ENCODE measurements around the gene TIE1.
"Not testable (repeated sequence)": the region's sequence is repeated elsewhere in the genome, so short reads cannot be mapped to it uniquely, and the experiment has no call there.

The TIE1 gene

GRCh38 chr1:43366179-43366578 is 65.4 kb downstream of the TIE1 start:
- no peak for DNase-seq

GRCh38 chr1:43366601-43367025 is 65.8 kb downstream of the TIE1 start:
- DNase-seq: no peak

DNA sequence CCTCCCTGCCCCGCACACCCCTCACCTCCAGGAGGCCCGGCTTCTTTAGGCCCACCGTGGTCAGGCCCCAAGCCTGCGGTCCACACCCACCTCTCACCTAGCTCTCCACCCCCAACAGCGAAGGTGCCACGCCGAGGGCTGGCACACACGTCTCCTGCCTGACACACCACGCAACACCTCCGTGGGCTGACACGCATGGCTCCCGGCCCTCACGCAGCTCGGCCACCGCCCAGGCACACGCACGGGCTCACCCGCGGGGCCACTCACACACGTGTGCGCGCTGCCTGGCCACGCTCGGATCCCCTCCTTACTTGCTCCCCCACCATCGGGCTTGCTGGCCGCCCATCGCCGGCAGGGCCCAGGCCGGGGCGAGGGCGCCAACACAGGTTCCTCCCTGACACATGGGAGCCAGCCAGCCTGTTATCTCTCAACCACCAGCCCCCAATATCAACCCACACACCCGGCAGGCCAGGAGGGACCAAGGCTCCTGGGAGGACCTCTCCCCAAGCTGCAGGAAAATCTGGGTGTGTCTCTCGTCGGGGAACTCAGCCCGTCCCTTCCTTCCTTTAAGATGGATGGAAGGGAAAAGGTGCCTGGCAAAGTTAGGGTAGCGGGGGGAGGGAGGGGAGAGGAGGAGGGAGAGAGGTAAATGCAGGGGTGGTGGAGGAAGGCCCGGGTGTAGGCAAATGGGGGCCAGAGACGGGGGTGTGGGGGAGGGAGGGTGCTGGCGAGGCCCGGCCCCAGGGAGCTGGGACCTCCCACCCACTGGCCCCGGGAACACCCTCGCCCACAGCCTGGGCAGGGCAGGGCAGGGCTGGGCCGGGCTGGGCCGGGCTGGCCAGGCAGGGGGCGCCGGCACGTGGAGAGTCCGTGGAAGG is 66.5 kb downstream of the TIE1 start:
- no peak for DNase-seq

DNA sequence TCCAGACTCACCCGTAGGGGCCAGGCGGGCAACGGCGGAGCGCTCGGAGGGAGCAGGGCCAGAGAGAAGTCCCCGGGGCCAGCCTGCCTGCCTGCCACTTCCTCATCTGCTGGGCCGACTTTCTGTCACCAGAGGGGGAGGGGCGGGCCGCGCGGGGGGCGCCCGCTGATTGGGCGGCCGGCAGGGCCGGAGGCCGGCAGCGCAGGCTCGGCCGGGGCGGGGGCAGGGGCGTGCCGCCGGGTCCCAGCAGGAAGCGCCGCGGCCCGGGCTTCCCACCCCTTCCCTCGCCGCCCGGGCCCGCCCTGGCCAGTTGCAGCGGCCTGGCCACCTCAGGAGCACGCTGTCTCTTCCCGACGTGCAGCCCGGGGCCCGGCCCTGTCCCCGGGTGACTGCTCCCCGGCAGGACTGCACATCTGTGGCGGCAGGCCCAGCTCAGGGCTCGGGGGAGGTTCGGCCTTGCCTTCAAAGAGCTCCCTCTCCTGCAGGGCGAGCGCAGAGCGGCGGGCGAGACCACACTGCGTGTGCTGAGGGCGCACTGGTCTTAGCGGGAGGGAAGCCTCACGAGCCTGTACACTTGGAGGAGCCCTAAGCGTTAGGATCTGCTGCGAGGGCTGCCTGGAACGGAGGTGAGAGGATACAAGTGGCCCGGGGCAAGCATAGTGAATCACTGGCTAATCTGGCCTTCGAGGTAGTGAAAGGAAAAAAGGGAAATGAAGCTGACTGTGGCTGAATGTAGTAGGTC is 67.3 kb downstream of the TIE1 start, which contains the start of gene ELOVL1:
Gene ELOVL1 (minus strand): TSS at position 108 of the 742 bp plus-strand sequence. CDS start 2,402 bp downstream, outside the sequence.
- peak; percentile 74 to 94 for DNase-seq

DNA sequence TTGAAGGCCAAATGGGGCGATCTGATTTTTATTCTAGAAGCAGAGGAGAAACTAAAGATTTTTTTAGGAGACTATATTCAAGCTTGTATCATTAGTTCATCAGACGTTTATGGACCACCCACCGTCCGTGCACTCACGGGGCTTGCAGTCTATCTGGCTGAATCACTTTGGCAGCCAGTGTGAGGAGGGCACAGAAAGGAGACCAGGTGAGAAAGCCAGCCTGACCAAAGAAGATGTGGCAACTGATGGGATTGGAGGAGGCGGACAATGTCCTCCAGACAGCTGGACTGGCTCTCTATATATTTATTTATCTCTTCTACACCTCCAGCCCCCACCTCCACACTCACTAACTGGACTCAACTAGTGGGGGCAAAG is 67.9 kb downstream of the TIE1 start:
- DNase-seq: no peak

DNA sequence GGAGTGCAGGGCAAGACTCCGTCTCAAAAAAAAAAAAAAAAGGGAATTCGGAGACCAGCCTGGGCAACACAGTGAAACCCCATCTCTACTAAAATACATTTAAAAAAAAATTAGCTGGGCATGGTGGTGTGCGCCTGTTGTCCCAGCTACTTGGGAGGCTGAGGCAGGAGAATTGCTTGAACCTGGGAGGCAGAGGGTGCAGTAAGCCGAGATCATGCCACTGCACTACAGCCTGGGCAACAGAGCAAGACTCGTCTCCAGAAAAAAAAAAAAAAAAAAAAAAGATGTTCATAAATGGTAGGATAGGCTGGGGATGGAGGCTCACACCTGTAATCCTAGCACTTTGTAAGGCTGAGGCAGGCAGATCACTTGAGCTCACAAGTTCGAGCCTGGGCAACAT is 69.0 kb downstream of the TIE1 start:
- DNase-seq: not testable (repeated sequence)

DNA sequence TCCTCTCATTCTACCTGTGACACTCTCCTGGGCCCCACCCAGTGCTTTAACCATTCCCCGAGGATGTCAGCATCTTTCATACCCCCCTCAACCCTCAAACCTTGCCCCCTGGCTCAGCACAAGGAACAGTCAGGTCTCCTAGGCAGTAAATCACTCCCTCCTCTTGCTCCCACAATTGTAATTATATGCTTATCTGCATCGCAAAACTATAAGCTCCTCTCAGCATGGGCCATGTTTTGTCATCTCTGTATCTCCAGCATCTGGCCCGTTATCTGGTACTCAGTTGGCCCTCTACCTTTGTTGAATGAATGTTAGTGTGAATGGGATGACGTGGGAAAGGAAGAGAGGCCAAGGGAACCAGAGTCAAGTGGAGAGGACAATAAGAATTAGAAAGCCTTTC is 69.8 kb downstream of the TIE1 start:
- no peak for DNase-seq

- no peak for DNase-seq
Observed at GRCh38 chr1:43372172-43372571, 71.4 kb downstream of the TIE1 start.
